WTC11 (cell line): ENCODE measurements around the gene CHFR. TPM values are rescaled to one million over a fixed set of nuclear protein-coding genes. Genes with fewer than 3 reads are reported as not detected.
A peak's percentile ranks its signal among the peaks of the same experiment; 100 is the strongest.

Experiments
- ATAC-seq: fragments of 200-7000 bp; cut with Tn5 transposase; 2 replicates; pipeline ENCODE4 v1.10.0; 2021; ENCODE audit warnings: mild to moderate bottlenecking, moderate library complexity
- CTCF ChIA-PET: fragments of 300-600 bp; sonication (Branson Sonifier 250); formaldehyde crosslinking; loops from one replicate; lab custom pipeline; 2021; ENCODE audit warnings: antibody characterized with exemption; lab: Charles Lee
- POLR2A ChIA-PET: fragments of 350-600 bp; sonication (Branson Sonifier 250); formaldehyde crosslinking; loops from one replicate; lab custom pipeline; 2021; ENCODE audit warnings: antibody characterized with exemption; lab: Charles Lee
- DNase-seq: peaks from one replicate; pipeline ENCODE4 v3.0.0; 2021; ENCODE audit warnings: low spot score
- H3K27ac Mint-ChIP-seq: 2 replicates; pipeline ENCODE4 v1.8.0; 2021; ENCODE audit warnings: mixed read lengths
- H3K27me3 Mint-ChIP-seq: 2 replicates; pipeline ENCODE4 v1.8.0; 2021; ENCODE audit warnings: low read depth, mild to moderate bottlenecking, moderate library complexity, mixed read lengths
- H3K36me3 Mint-ChIP-seq: 2 replicates; pipeline ENCODE4 v1.8.0; 2021; ENCODE audit warnings: mixed read lengths
- H3K4me1 Mint-ChIP-seq: 2 replicates; pipeline ENCODE4 v1.8.0; 2022; ENCODE audit warnings: mixed read lengths
- H3K4me3 Mint-ChIP-seq: 2 replicates; pipeline ENCODE4 v1.8.0; 2021; ENCODE audit warnings: mild to moderate bottlenecking, moderate library complexity, mixed read lengths
- H3K9me3 Mint-ChIP-seq: 2 replicates; pipeline ENCODE4 v1.8.0; 2021; ENCODE audit warnings: mixed read lengths
- ELF4 ChIP-seq: sonication (generic); formaldehyde crosslinking; IDR thresholded peaks from 2 replicates; pipeline ENCODE4 v1.8.1; 2022; ENCODE audit warnings: low read depth, mild to moderate bottlenecking, moderate library complexity, missing genetic modification reagents
- JAZF1 ChIP-seq: fragments of 250-450 bp; sonication (Bioruptor Pico); IDR thresholded peaks from 2 replicates; pipeline ENCODE4 v1.9.0; 2021; ENCODE audit warnings: moderate library complexity, mild to moderate bottlenecking, inconsistent platforms
- JUN ChIP-seq: sonication (generic); formaldehyde crosslinking; IDR thresholded peaks from 2 replicates; pipeline ENCODE4 v1.8.0; 2023; ENCODE audit warnings: mild to moderate bottlenecking, missing genetic modification reagents
- MYBL2 ChIP-seq: sonication (generic); formaldehyde crosslinking; IDR thresholded peaks from 2 replicates; pipeline ENCODE4 v1.8.1; 2023; ENCODE audit warnings: mild to moderate bottlenecking, moderate library complexity, missing genetic modification reagents
- SP1 ChIP-seq: sonication (generic); formaldehyde crosslinking; conservative IDR thresholded peaks from 2 replicates; pipeline ENCODE4 v1.8.1; 2022; ENCODE audit warnings: missing genetic modification reagents
- TEAD1 ChIP-seq: sonication (generic); formaldehyde crosslinking; IDR thresholded peaks from 2 replicates; pipeline ENCODE4 v1.8.0; 2022; ENCODE audit warnings: mild to moderate bottlenecking, missing genetic modification reagents
- TEAD4 ChIP-seq: sonication (generic); formaldehyde crosslinking; IDR thresholded peaks from 2 replicates; pipeline ENCODE4 v1.8.0; 2022; ENCODE audit warnings: mild to moderate bottlenecking, missing genetic modification reagents
- TP53 ChIP-seq: sonication (generic); formaldehyde crosslinking; IDR thresholded peaks from 2 replicates; pipeline ENCODE4 v1.8.1; 2023; ENCODE audit warnings: mild to moderate bottlenecking, missing genetic modification reagents
- ZNF138 ChIP-seq: sonication (generic); formaldehyde crosslinking; conservative IDR thresholded peaks from 2 replicates; pipeline ENCODE4 v1.8.1; 2022; ENCODE audit warnings: mild to moderate bottlenecking, moderate library complexity, missing genetic modification reagents
- ZNF232 ChIP-seq: sonication (generic); formaldehyde crosslinking; IDR thresholded peaks from 2 replicates; pipeline ENCODE4 v1.8.0; 2022; ENCODE audit warnings: mild to moderate bottlenecking, missing genetic modification reagents
- ZNF317 ChIP-seq: sonication (generic); formaldehyde crosslinking; IDR thresholded peaks from 2 replicates; pipeline ENCODE4 v1.8.1; 2023; ENCODE audit warnings: low read depth, mild to moderate bottlenecking, moderate library complexity, missing genetic modification reagents, borderline replicate concordance
- ZNF396 ChIP-seq: fragments of 250-450 bp; sonication (Bioruptor Pico); IDR thresholded peaks from 2 replicates; pipeline ENCODE4 v1.8.0; 2021; ENCODE audit warnings: mild to moderate bottlenecking, moderate library complexity, borderline replicate concordance
- ZNF423 ChIP-seq: fragments of 250-450 bp; sonication (Bioruptor Pico); IDR thresholded peaks from 2 replicates; pipeline ENCODE4 v2.1.2; 2022; ENCODE audit warnings: mild to moderate bottlenecking, moderate library complexity
- ZNF671 ChIP-seq: fragments of 250-450 bp; sonication (Bioruptor Pico); IDR thresholded peaks from 2 replicates; pipeline ENCODE4 v1.8.0; 2021; ENCODE audit warnings: mild to moderate bottlenecking
- total RNA-seq: library from RNA; stranded (reverse); gene quantifications from 3 replicates; pipeline ENCODE4 v1.2.3, GENCODE V29; 2021
- TF ChIP-seq, protein P1 (sequence below): sonication (generic); formaldehyde crosslinking; IDR thresholded peaks from 2 replicates; pipeline ENCODE4 v1.8.0; 2022; ENCODE audit warnings: missing genetic modification reagents
- TF ChIP-seq, protein P2 (sequence below): fragments of 250-450 bp; sonication (Bioruptor Pico); conservative IDR thresholded peaks from 2 replicates; pipeline ENCODE4 v1.9.0; 2021; ENCODE audit warnings: mild to moderate bottlenecking
- TF ChIP-seq, protein P3 (sequence below): fragments of 250-450 bp; sonication (Bioruptor Pico); IDR thresholded peaks from 2 replicates; pipeline ENCODE4 v1.8.0; 2021; ENCODE audit warnings: mild to moderate bottlenecking
- TF ChIP-seq, protein P4 (sequence below): sonication (generic); formaldehyde crosslinking; IDR thresholded peaks from 2 replicates; pipeline ENCODE4 v1.8.0; 2023; ENCODE audit warnings: missing genetic modification reagents
- TF ChIP-seq, protein P5 (sequence below): fragments of 250-450 bp; sonication (Bioruptor Pico); IDR thresholded peaks from 2 replicates; pipeline ENCODE4 v1.9.0; 2021; ENCODE audit warnings: mild to moderate bottlenecking, borderline replicate concordance
- TF ChIP-seq, protein P6 (sequence below): sonication (generic); formaldehyde crosslinking; IDR thresholded peaks from 2 replicates; pipeline ENCODE4 v1.8.0; 2023; ENCODE audit warnings: mild to moderate bottlenecking, missing genetic modification reagents

CHFR gene
- total RNA-seq, 1 experiment from 2014 or later, result 58.7 TPM

DNA sequence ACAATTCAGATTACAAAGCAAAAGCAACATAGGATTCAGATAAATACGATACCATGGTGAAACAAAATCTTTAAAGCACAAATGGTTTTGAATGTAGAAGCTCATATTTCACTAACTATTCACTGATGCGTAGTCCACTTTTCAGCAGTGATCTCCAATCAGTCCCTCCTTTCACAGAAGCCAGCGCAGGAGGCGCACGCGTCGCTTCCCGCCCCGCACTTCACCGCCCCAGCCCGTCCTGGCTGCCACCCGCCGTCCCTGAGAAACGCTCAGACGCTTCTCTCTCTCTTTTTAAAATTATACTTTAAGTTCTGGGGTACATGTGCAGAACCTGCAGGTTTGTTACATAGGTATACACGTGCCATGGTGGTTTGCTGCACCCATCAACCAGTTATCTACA is 19.8 kb upstream of the CHFR start:
- H3K27ac Mint-ChIP-seq, result no peak overlapping the region
- POLR2A ChIA-PET, result no interaction called here
- TF ChIP-seq ZNF317 (CRISPR knock-in tag) (no peak), JAZF1 (CRISPR knock-in tag) (no peak), TEAD4 (CRISPR knock-in tag) (no peak), TP53 (no peak), ZNF232 (CRISPR knock-in tag) (no peak), ZNF423 (no peak)
- TF ChIP-seq, protein P1, sequence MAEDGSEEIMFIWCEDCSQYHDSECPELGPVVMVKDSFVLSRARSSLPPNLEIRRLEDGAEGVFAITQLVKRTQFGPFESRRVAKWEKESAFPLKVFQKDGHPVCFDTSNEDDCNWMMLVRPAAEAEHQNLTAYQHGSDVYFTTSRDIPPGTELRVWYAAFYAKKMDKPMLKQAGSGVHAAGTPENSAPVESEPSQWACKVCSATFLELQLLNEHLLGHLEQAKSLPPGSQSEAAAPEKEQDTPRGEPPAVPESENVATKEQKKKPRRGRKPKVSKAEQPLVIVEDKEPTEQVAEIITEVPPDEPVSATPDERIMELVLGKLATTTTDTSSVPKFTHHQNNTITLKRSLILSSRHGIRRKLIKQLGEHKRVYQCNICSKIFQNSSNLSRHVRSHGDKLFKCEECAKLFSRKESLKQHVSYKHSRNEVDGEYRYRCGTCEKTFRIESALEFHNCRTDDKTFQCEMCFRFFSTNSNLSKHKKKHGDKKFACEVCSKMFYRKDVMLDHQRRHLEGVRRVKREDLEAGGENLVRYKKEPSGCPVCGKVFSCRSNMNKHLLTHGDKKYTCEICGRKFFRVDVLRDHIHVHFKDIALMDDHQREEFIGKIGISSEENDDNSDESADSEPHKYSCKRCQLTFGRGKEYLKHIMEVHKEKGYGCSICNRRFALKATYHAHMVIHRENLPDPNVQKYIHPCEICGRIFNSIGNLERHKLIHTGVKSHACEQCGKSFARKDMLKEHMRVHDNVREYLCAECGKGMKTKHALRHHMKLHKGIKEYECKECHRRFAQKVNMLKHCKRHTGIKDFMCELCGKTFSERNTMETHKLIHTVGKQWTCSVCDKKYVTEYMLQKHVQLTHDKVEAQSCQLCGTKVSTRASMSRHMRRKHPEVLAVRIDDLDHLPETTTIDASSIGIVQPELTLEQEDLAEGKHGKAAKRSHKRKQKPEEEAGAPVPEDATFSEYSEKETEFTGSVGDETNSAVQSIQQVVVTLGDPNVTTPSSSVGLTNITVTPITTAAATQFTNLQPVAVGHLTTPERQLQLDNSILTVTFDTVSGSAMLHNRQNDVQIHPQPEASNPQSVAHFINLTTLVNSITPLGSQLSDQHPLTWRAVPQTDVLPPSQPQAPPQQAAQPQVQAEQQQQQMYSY (CRISPR knock-in tag), result no peak
- TF ChIP-seq, protein P2, sequence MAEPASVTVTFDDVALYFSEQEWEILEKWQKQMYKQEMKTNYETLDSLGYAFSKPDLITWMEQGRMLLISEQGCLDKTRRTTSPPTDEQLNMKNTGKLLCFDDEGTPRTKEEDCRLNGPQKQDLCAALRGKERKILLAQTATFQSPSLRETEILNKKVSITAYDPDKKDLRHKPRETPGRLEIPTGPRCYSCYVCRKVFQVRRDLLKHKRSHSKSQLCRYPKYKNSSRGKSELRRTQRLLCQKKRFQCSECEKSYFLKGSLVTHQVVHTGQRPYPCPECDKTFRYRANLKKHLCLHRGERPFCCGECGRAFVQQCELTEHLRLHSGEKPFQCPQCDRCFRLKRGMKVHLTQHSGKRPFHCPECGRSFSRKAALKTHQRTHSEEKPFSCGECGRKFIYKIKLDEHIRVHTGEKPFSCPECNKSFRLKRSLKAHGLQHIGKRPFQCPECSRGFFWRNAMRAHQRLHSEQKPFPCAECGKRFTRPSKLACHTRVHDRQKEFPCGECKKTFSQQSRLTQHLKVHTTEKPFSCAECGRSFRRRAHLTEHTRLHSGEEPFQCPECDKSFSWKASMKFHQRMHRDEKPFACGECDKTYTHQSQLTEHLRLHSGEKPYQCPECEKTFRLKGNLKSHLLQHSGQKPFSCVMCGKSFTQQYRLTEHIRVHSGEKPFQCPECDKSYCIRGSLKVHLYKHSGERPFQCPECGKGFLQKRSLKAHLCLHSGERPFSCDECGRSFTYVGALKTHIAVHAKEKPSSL (CRISPR knock-in tag), result no peak
- TF ChIP-seq, protein P3, sequence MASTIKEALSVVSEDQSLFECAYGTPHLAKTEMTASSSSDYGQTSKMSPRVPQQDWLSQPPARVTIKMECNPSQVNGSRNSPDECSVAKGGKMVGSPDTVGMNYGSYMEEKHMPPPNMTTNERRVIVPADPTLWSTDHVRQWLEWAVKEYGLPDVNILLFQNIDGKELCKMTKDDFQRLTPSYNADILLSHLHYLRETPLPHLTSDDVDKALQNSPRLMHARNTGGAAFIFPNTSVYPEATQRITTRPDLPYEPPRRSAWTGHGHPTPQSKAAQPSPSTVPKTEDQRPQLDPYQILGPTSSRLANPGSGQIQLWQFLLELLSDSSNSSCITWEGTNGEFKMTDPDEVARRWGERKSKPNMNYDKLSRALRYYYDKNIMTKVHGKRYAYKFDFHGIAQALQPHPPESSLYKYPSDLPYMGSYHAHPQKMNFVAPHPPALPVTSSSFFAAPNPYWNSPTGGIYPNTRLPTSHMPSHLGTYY (CRISPR knock-in tag), result no peak
- TF ChIP-seq, protein P4, sequence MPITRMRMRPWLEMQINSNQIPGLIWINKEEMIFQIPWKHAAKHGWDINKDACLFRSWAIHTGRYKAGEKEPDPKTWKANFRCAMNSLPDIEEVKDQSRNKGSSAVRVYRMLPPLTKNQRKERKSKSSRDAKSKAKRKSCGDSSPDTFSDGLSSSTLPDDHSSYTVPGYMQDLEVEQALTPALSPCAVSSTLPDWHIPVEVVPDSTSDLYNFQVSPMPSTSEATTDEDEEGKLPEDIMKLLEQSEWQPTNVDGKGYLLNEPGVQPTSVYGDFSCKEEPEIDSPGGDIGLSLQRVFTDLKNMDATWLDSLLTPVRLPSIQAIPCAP, result no peak
- TF ChIP-seq, protein P5, sequence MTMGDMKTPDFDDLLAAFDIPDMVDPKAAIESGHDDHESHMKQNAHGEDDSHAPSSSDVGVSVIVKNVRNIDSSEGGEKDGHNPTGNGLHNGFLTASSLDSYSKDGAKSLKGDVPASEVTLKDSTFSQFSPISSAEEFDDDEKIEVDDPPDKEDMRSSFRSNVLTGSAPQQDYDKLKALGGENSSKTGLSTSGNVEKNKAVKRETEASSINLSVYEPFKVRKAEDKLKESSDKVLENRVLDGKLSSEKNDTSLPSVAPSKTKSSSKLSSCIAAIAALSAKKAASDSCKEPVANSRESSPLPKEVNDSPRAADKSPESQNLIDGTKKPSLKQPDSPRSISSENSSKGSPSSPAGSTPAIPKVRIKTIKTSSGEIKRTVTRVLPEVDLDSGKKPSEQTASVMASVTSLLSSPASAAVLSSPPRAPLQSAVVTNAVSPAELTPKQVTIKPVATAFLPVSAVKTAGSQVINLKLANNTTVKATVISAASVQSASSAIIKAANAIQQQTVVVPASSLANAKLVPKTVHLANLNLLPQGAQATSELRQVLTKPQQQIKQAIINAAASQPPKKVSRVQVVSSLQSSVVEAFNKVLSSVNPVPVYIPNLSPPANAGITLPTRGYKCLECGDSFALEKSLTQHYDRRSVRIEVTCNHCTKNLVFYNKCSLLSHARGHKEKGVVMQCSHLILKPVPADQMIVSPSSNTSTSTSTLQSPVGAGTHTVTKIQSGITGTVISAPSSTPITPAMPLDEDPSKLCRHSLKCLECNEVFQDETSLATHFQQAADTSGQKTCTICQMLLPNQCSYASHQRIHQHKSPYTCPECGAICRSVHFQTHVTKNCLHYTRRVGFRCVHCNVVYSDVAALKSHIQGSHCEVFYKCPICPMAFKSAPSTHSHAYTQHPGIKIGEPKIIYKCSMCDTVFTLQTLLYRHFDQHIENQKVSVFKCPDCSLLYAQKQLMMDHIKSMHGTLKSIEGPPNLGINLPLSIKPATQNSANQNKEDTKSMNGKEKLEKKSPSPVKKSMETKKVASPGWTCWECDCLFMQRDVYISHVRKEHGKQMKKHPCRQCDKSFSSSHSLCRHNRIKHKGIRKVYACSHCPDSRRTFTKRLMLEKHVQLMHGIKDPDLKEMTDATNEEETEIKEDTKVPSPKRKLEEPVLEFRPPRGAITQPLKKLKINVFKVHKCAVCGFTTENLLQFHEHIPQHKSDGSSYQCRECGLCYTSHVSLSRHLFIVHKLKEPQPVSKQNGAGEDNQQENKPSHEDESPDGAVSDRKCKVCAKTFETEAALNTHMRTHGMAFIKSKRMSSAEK (CRISPR knock-in tag), result no peak
- TF ChIP-seq, all 79 proteins: peak for 0
- peaks cover 10% of the 10 kb centered on the region for H3K4me1 Mint-ChIP-seq
- peak overlapping the region; percentile 82 for H3K4me3 Mint-ChIP-seq
- peaks cover 19% of the 10 kb centered on the region for H3K9me3 Mint-ChIP-seq
- peaks cover 52% of the 10 kb centered on the region for H3K27me3 Mint-ChIP-seq
- DNase-seq (no peak), ATAC-seq (no peak)
- CTCF ChIA-PET, result interaction anchor here (1.2 kb wide), 1 partner anchor 139 kb away, joined by 3 read pairs; no protein-coding TSS in a partner anchor
- H3K36me3 Mint-ChIP-seq, result peaks cover 4% of the 10 kb centered on the region; the same call in 1 of the 2 replicates

DNA sequence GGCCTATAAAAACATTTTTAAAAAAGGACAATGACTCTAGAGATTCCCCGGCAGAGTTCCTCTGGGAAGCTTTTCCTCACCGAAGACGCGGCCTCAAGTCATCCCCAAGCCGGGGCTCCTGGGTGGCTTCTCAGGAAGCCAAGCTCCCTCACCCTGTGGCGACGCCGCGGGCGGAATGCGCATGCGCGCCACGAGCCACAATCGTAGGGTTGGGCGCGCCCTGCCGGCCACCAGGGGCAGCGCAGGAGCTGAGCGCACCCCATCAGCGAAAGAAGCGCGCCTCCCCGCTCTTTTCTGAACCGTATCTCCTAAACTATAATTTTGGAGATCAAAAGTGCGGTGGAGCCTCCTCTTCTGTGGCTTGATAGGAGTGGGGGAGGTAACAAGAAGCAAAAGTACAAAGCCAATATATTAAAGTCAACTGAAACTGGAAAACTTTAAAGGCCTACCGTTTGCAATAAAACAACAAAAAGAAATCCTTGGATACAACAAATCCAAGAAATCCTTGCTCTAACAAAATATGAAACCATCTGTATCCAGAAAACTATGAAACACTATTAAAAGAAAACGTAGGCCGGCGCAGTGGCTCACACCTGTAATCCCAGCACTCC is 17.4 kb upstream of the CHFR start:
- Mint-ChIP-seq H3K27me3 (peaks cover 35% of the 10 kb centered on the region), H3K4me1 (peaks cover 10% of the 10 kb centered on the region), H3K27ac (no peak overlapping the region), H3K4me3 (peak overlapping the region; percentile 42), H3K36me3 (no peaks in the 10 kb centered on the region), H3K9me3 (peaks cover 2% of the 10 kb centered on the region; the same call in 1 of the 2 replicates)
- peak; percentile 28 for ATAC-seq
- peak; percentile 94 for DNase-seq
- POLR2A ChIA-PET, result interaction anchor here (0.9 to 1.1 kb wide), 2 partner anchors 16 to 17 kb away, joined by 5 read pairs; partner anchors contain the start of gene CHFR
- CTCF ChIA-PET, result interaction anchor here (0.6 to 1.4 kb wide), 26 partner anchors 10 to 276 kb away, joined by 3 to 29 read pairs (median 4); partner anchors contain the start of genes CHFR, GOLGA3, ZNF268 and ZNF605
- TF ChIP-seq ZNF396 (CRISPR knock-in tag) (no peak), TEAD1 (no peak), JUN (CRISPR knock-in tag) (no peak), ELF4 (no peak), ZNF138 (CRISPR knock-in tag) (no peak), SP1 (CRISPR knock-in tag) (peak; percentile 34; the same call in 1 of the 2 replicates), MYBL2 (CRISPR knock-in tag) (0 out of 2 replicates have a peak, but pooled peaks have one; percentile 43), ZNF671 (CRISPR knock-in tag) (no peak)
- TF ChIP-seq, protein P6, sequence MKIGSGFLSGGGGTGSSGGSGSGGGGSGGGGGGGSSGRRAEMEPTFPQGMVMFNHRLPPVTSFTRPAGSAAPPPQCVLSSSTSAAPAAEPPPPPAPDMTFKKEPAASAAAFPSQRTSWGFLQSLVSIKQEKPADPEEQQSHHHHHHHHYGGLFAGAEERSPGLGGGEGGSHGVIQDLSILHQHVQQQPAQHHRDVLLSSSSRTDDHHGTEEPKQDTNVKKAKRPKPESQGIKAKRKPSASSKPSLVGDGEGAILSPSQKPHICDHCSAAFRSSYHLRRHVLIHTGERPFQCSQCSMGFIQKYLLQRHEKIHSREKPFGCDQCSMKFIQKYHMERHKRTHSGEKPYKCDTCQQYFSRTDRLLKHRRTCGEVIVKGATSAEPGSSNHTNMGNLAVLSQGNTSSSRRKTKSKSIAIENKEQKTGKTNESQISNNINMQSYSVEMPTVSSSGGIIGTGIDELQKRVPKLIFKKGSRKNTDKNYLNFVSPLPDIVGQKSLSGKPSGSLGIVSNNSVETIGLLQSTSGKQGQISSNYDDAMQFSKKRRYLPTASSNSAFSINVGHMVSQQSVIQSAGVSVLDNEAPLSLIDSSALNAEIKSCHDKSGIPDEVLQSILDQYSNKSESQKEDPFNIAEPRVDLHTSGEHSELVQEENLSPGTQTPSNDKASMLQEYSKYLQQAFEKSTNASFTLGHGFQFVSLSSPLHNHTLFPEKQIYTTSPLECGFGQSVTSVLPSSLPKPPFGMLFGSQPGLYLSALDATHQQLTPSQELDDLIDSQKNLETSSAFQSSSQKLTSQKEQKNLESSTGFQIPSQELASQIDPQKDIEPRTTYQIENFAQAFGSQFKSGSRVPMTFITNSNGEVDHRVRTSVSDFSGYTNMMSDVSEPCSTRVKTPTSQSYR, result no peak
